K562 (cell line): ENCODE measurements around the gene SNX9. TPM values are rescaled to one million over a fixed set of nuclear protein-coding genes. Genes with fewer than 3 reads are reported as not detected.

ENCODE experiments used
- ATAC-seq: fragments of 200-7000 bp; cut with Tn5 transposase; 3 replicates; pipeline ENCODE4 v1.9.1; 2020; ENCODE audit warnings: moderate library complexity
- BruUV-seq: library from RNA; stranded (reverse); fragments of 400-500 nt; replicated peaks from 2 replicates; lab custom pipeline; 2021; lab: Mats Ljungman, UMichigan
- CTCF ChIA-PET: fragments of 300-600 bp; formaldehyde crosslinking; extraction: SDS; loops from one replicate; lab custom pipeline; 2021; ENCODE audit warnings: low intra/inter-chr PET ratio; lab: Yijun Ruan, JAX
- POLR2A ChIA-PET: fragments of 300-600, 350-650 bp; sonication (Branson Sonifier 250); formaldehyde crosslinking; extraction: SDS; loops from one replicate; lab custom pipeline; 2021; ENCODE audit warnings: antibody characterized with exemption, inconsistent platforms; lab: Yijun Ruan, JAX
- DNase-seq, 4 experiments: peaks; one replicate each; pipeline versions ENCODE4 v3.0.0 to v3.0.0-alpha.2; 2011 to 2018; ENCODE audit warnings: low spot score in 3 of 4, mixed read lengths in 3 of 4; ENCODE audit errors: extremely low read depth in 1 of 4
- FAIRE-seq: peaks from 2 replicates; lab custom pipeline; 2011; peaks lifted over from hg19 to GRCh38; lab: Jason Lieb, UNC
- H2AFZ ChIP-seq: 2 replicates; pipeline ENCODE4 v1.6.0; 2011; ENCODE audit warnings: low read depth, low read length, control low read depth, inconsistent platforms
- H3K27ac ChIP-seq: fragments of 200-600 bp; 3 replicates; pipeline ENCODE4 v1.8.0; 2011; ENCODE audit warnings: low read depth, mild to moderate bottlenecking, control low read depth, inconsistent platforms, low read length, moderate library complexity, mixed read lengths; ENCODE audit errors: extremely low read depth
- H3K27me3 ChIP-seq, 2 experiments: fragments of 300-600 bp in 1 of 2; 2 replicates in 1 of 2; 3 replicates in 1 of 2; pipeline versions ENCODE4 v1.6.0 to v1.8.0; 2011; ENCODE audit warnings: inconsistent platforms in 2 of 2, low read length in 2 of 2, mild to moderate bottlenecking in 1 of 2, mixed read lengths in 1 of 2, moderate library complexity in 1 of 2; ENCODE audit not compliant: control insufficient read depth in 2 of 2, insufficient read depth in 2 of 2
- H3K36me3 ChIP-seq: fragments of 300-600 bp; 3 replicates; pipeline ENCODE4 v1.8.0; 2011; ENCODE audit warnings: mild to moderate bottlenecking, low read length, inconsistent platforms; ENCODE audit not compliant: control insufficient read depth, insufficient read depth
- H3K4me1 ChIP-seq, 2 experiments: fragments of 200-600 bp in 1 of 2; replicated peaks in 1 of 2; 2 replicates in 1 of 2; 3 replicates in 1 of 2; pipeline versions ENCODE4 v1.5.1 to v1.8.0; 2011; ENCODE audit warnings: inconsistent platforms in 2 of 2, low read length in 2 of 2, mild to moderate bottlenecking in 1 of 2, mixed read lengths in 1 of 2, moderate library complexity in 1 of 2; ENCODE audit not compliant: control insufficient read depth in 2 of 2, insufficient read depth in 2 of 2
- H3K4me2 ChIP-seq: 2 replicates; pipeline ENCODE4 v1.6.1; 2011; ENCODE audit warnings: low read length, control low read depth, inconsistent platforms, mixed read lengths; ENCODE audit not compliant: insufficient read depth
- H3K4me3 ChIP-seq: fragments of 200-600 bp; sonication (generic), shearing (Covaris generic); 2 replicates; pipeline ENCODE4 v1.5.1; 2016; ENCODE audit warnings: control low read depth, inconsistent platforms
- H3K79me2 ChIP-seq: fragments of 200-600 bp; 3 replicates; pipeline ENCODE4 v1.8.0; 2011; ENCODE audit warnings: low read length, inconsistent platforms; ENCODE audit not compliant: control insufficient read depth, insufficient read depth
- H3K9ac ChIP-seq, 2 experiments: 2 replicates each; pipeline versions ENCODE4 v1.6.0 to v1.6.1; 2011; ENCODE audit warnings: low read depth in 2 of 2, low read length in 2 of 2, control low read depth in 1 of 2, inconsistent platforms in 1 of 2, mild to moderate bottlenecking in 1 of 2, mixed read lengths in 1 of 2; ENCODE audit not compliant: insufficient read depth in 1 of 2
- H3K9me1 ChIP-seq: one replicate; pipeline ENCODE4 v1.6.0; 2011; ENCODE audit warnings: inconsistent platforms, mild to moderate bottlenecking, low read length, moderate library complexity; ENCODE audit not compliant: control insufficient read depth, insufficient read depth
- H3K9me3 ChIP-seq: replicated peaks from 2 replicates; pipeline ENCODE4 v1.5.1; 2011; ENCODE audit warnings: low read depth, low read length, inconsistent platforms; ENCODE audit not compliant: control insufficient read depth, insufficient read depth
- H4K20me1 ChIP-seq: replicated peaks from 2 replicates; pipeline ENCODE4 v1.6.1; 2011; ENCODE audit warnings: low read length, inconsistent platforms, mixed read lengths; ENCODE audit not compliant: control insufficient read depth, insufficient read depth
- ATF3 ChIP-seq, 2 experiments: fragments of 450-650 bp in 1 of 2; sonication (generic) in 1 of 2; formaldehyde crosslinking in 1 of 2; IDR thresholded peaks in 1 of 2; conservative IDR thresholded peaks in 1 of 2; 2 replicates each; pipeline versions ENCODE4 v1.6.1 to v1.8.1; 2016 to 2023; ENCODE audit warnings: mild to moderate bottlenecking in 2 of 2, moderate library complexity in 2 of 2, inconsistent platforms in 1 of 2, missing genetic modification reagents in 1 of 2
- CEBPG ChIP-seq, 3 experiments: fragments of 200-800 bp in 1 of 3; sonication (Bioruptor generic) in 1 of 3; sonication (generic) in 1 of 3; formaldehyde crosslinking in 1 of 3; IDR thresholded peaks in 2 of 3; conservative IDR thresholded peaks in 1 of 3; 2 replicates each; pipeline versions ENCODE4 v1.6.1 to v1.8.0; 2016 to 2022; ENCODE audit warnings: missing compliant biosample characterization in 2 of 3, missing genetic modification characterization in 2 of 3, mild to moderate bottlenecking in 1 of 3, missing genetic modification reagents in 1 of 3
- STAT6 ChIP-seq: sonication (generic); formaldehyde crosslinking; IDR thresholded peaks from 2 replicates; pipeline ENCODE4 v1.8.1; 2023; ENCODE audit warnings: mild to moderate bottlenecking, missing genetic modification reagents
- TCF3 ChIP-seq: sonication (generic); formaldehyde crosslinking; IDR thresholded peaks from 2 replicates; pipeline ENCODE4 v1.4.0; 2020; ENCODE audit warnings: mild to moderate bottlenecking, missing genetic modification reagents
- WGBS: fragments of 100-300 bp; shearing (Covaris generic); methylation state at CpG from one replicate; pipeline ENCODE4 v1.1.6; 2016; ENCODE audit warnings: low coverage, mixed read lengths; ENCODE audit not compliant: insufficient coverage; ENCODE audit errors: missing lambda C conversion rate; 5-methylcytosine and 5-hydroxymethylcytosine counted together
- in situ Hi-C: fragments of 300-500 bp; cut with MboI; formaldehyde crosslinking; loops from 4 replicates; pipeline ENCODE4 v1.15.0; 2018; ENCODE audit warnings: inconsistent platforms, mixed read lengths
- intact Hi-C: fragments of 100-400 bp; cut with micrococcal nuclease; formaldehyde crosslinking; loops from 2 replicates; pipeline ENCODE4 v1.14.2; 2022
- polyA plus RNA-seq, 8 experiments: library from polyadenylated mRNA; depleted of rRNA in 4 of 8; stranded (reverse) in 5 of 8; unstranded in 3 of 8; fragments of >200 nt; fragmentation: Nextera tagmentation in 2 of 8; fragmentation: Illumina TruSeq in 1 of 8; extraction: Ambion mirVana in 2 of 8; extraction: Trizol in 1 of 8; gene quantifications; 2 replicates each; pipeline versions ENCODE4 v1.2.1 to v1.2.3, GENCODE V29; 2011 to 2014; ENCODE audit warnings: inconsistent platforms in 1 of 8, missing spikeins in 1 of 8
- total RNA-seq, 7 experiments: library from RNA; depleted of rRNA in 6 of 7; stranded (reverse); fragments of >200 nt in 6 of 7; fragmentation: Illumina TruSeq in 2 of 7; extraction: Trizol in 2 of 7; gene quantifications; 2 replicates each; pipeline versions ENCODE4 v1.2.1 to v1.2.3, GENCODE V29; 2011 to 2021; ENCODE audit warnings: low replicate concordance in 1 of 7

Gene SNX9
- total and polyA plus RNA-seq, 9 of the 15 experiments (the other 6 are each of a cell fraction or from before 2014, with no cell fraction given), result 6.0 to 81.7 (median 57.1) TPM

- Histone ChIP-seq H2AFZ (no peak overlapping the region), H3K4me2 (no peak overlapping the region)
- ATAC-seq, result no peak
- BruUV-seq, result no TSS peak
- FAIRE-seq, result no peak
- CTCF ChIA-PET, result no interaction called here
- DNase-seq, result no peak
- TF ChIP-seq ATF3 (IDR thresholded peaks at IDR 0.05) (peak; percentile 57), ATF3 (CRISPR knock-in tag; conservative IDR thresholded peaks at IDR 0.05) (no peak), STAT6 (CRISPR knock-in tag) (no peak), CEBPG (CRISPR knock-in tag; IDR thresholded peaks at IDR 0.05) (no peak), CEBPG (tag; conservative IDR thresholded peaks at IDR 0.05 in 1 of 2, IDR thresholded peaks at IDR 0.05 in 1 of 2) (peak; percentile 44 to 78), TCF3 (CRISPR knock-in tag) (no peak)
- TF ChIP-seq, all 486 proteins: peak for 2
- Histone ChIP-seq H3K36me3 (peaks cover 98% of the 10 kb centered on the region), H3K27me3 (no peaks in the 10 kb centered on the region), H4K20me1 (no peaks in the 10 kb centered on the region), H3K9me3 (no peaks in the 10 kb centered on the region), H3K4me3 (no peak overlapping the region), H3K4me1 (no peaks in the 10 kb centered on the region), H3K9ac (no peak overlapping the region), H3K79me2 (no peaks in the 10 kb centered on the region), H3K9me1 (no peaks in the 10 kb centered on the region), H3K27ac (no peak overlapping the region)
- in situ Hi-C loops, result no loop called here
- intact Hi-C loops, result no loop called here
- 53% methylated on average over 2 of the region's 2 CpGs for WGBS
- POLR2A ChIA-PET, result interaction anchor here (1.9 kb wide), 1 partner anchor 11 kb away, joined by 6 read pairs; no protein-coding TSS in a partner anchor
Observed at GRCh38 chr6:157935786-157936185, 112.7 kb downstream of the SNX9 start.
